ENCODE results near the gene SMIM24. TPM values are rescaled to one million over a fixed set of nuclear protein-coding genes. Genes with fewer than 3 reads are reported as not detected.

Gene SMIM24
- total RNA-seq, 1 experiment from 2014 or later: 1.9 TPM

GRCh38 chr19:3517638-3518037, 37.3 kb upstream of the SMIM24 start:
- no peak for DNase-seq
- no peak overlapping the region for H3K4me2 ChIP-seq (ENCODE audit: insufficient read depth, insufficient read length, low read length)
- no peak overlapping the region; a peak in 1 of 7 replicates for H3K27ac Mint-ChIP-seq

More at GRCh38 chr19:3517638-3518037, 37.3 kb upstream of the SMIM24 start:
- Histone ChIP-seq H2BK120ac (ENCODE audit: low read depth, low read length, poor library complexity, severe bottlenecking) (no peak overlapping the region), H2BK20ac (ENCODE audit: low read depth, low read length, poor library complexity, severe bottlenecking) (no peak overlapping the region), H3K9me3 (ENCODE audit: control insufficient read depth, low read depth, low read length) (no peaks in the 10 kb centered on the region), H3T11ph (ENCODE audit: low read length) (no peak overlapping the region), H3K79me1 (ENCODE audit: insufficient read depth, low read depth, low read length, poor library complexity, severe bottlenecking) (no peaks in the 10 kb centered on the region), H3K4me1 (ENCODE audit: insufficient read depth, low read length) (peaks cover 3% of the 10 kb centered on the region; the same call in 1 of the 2 replicates), H4K5ac (ENCODE audit: insufficient read length, low read depth, low read length) (no peak overlapping the region), H3K9ac (ENCODE audit: extremely low read depth, insufficient read length, low read length) (no peak overlapping the region), H4K8ac (replicated peaks; ENCODE audit: insufficient read length, low read depth, low read length) (no peak overlapping the region), H3K27ac (ENCODE audit: insufficient read length, low read depth, low read length) (no peak overlapping the region), H4K20me1 (ENCODE audit: control insufficient read depth, insufficient read depth, insufficient read length) (no peaks in the 10 kb centered on the region), H3K79me2 (ENCODE audit: insufficient read depth, low read length) (no peaks in the 10 kb centered on the region; the same call in 1 of the 2 replicates), H2BK5ac (ENCODE audit: insufficient read length, low read length) (no peak overlapping the region), H2BK15ac (ENCODE audit: low read depth, low read length) (no peak overlapping the region), H2AFZ (ENCODE audit: low read length) (no peak overlapping the region), H3K23ac (ENCODE audit: insufficient read length, low read depth, low read length) (no peak overlapping the region), H3K14ac (ENCODE audit: insufficient read depth, low read length) (no peak overlapping the region), H3K27me3 (ENCODE audit: insufficient read depth, low read length) (no peaks in the 10 kb centered on the region), H2BK12ac (ENCODE audit: insufficient read length, low read depth, low read length) (no peak overlapping the region), H4K91ac (ENCODE audit: insufficient read length, low read depth, low read length) (no peak overlapping the region), H2AK5ac (ENCODE audit: insufficient read length, low read length) (no peak overlapping the region), H3K4ac (ENCODE audit: low read depth, low read length) (no peak overlapping the region), H3K23me2 (ENCODE audit: insufficient read length, low read depth, low read length, poor library complexity, severe bottlenecking) (no peaks in the 10 kb centered on the region), H3K18ac (ENCODE audit: insufficient read length, low read depth, low read length) (no peak overlapping the region), H3K56ac (ENCODE audit: insufficient read length, low read depth, low read length) (no peak overlapping the region)
- H3K4me1 Mint-ChIP-seq: peaks cover 36 to 45% of the 10 kb centered on the region in 2 experiments
- H3K9me3 Mint-ChIP-seq: no peaks in the 10 kb centered on the region; a peak in 1 of 5 replicates
- no peaks in the 10 kb centered on the region; the same call in 1 of the 2 replicates for H3K27me3 Mint-ChIP-seq (ENCODE audit: low read depth)
- H3K4me3 Mint-ChIP-seq: no peak overlapping the region
- no CpG with 5 or more reads among the region's 2 CpGs for WGBS (ENCODE audit: extremely low coverage, insufficient read length, low lambda C conversion rate)
- H3K36me3 Mint-ChIP-seq (ENCODE audit: insufficient read depth in 1 of 3, low read depth in 3 of 3): peaks cover 2 to 11% (median 10%) of the 10 kb centered on the region in 3 experiments; a peak in 5 of 7 replicates
- TF ChIP-seq CTCF (conservative IDR thresholded peaks at IDR 0.05): no peak

Data from H9 (cell line).